Measurements from ENCODE around the gene RPAP2.
"Not testable (repeated sequence)": the region's sequence is repeated elsewhere in the genome, so short reads cannot be mapped to it uniquely, and the experiment has no call there.

RPAP2 gene

GRCh38 chr1:92317836-92318493, 19.1 kb downstream of the RPAP2 start:
- FAIRE-seq (no peak), DNase-seq (ENCODE audit: extremely low spot score, insufficient read length, low read depth) (no peak)

- no peak for DNase-seq (ENCODE audit: extremely low spot score, insufficient read length, low read depth)
- no peak for FAIRE-seq
Measured at GRCh38 chr1:92323473-92324453, 24.9 kb downstream of the RPAP2 start.

GRCh38 chr1:92324784-92325183, 25.9 kb downstream of the RPAP2 start:
- FAIRE-seq = no peak

GRCh38 chr1:92326681-92327080, 27.8 kb downstream of the RPAP2 start:
- FAIRE-seq (no peak), DNase-seq (ENCODE audit: extremely low spot score, insufficient read length, low read depth) (no peak)

More at GRCh38 chr1:92324784-92325183, 25.9 kb downstream of the RPAP2 start:
- DNase-seq (ENCODE audit: extremely low spot score, insufficient read length, low read depth) = no peak

- no peak for DNase-seq (ENCODE audit: extremely low spot score, insufficient read length, low read depth)
- FAIRE-seq = no peak
Measured at GRCh38 chr1:92327794-92328193, 28.9 kb downstream of the RPAP2 start.

GRCh38 chr1:92329347-92330129, 30.7 kb downstream of the RPAP2 start:
- no peak for DNase-seq (ENCODE audit: extremely low spot score, insufficient read length, low read depth)
- no peak for FAIRE-seq

- FAIRE-seq (no peak), DNase-seq (ENCODE audit: extremely low spot score, insufficient read length, low read depth) (no peak)
Measured at GRCh38 chr1:92333668-92334067, 34.8 kb downstream of the RPAP2 start.

GRCh38 chr1:92340154-92340553, 41.3 kb downstream of the RPAP2 start:
- FAIRE-seq = no peak

GRCh38 chr1:92342401-92342800, 43.5 kb downstream of the RPAP2 start:
- DNase-seq (ENCODE audit: extremely low spot score, insufficient read length, low read depth) (no peak), FAIRE-seq (no peak)

More at GRCh38 chr1:92340154-92340553, 41.3 kb downstream of the RPAP2 start:
- no peak for DNase-seq (ENCODE audit: extremely low spot score, insufficient read length, low read depth)

- FAIRE-seq (no peak), DNase-seq (ENCODE audit: extremely low spot score, insufficient read length, low read depth) (no peak)
Measured at GRCh38 chr1:92343061-92343460, 44.2 kb downstream of the RPAP2 start.

- FAIRE-seq (no peak), DNase-seq (ENCODE audit: extremely low spot score, insufficient read length, low read depth) (no peak)
Measured at GRCh38 chr1:92346866-92347640, 48.2 kb downstream of the RPAP2 start.

GRCh38 chr1:92352856-92353255, 54.0 kb downstream of the RPAP2 start:
- FAIRE-seq (no peak), DNase-seq (ENCODE audit: extremely low spot score, insufficient read length, low read depth) (no peak)

- DNase-seq (ENCODE audit: extremely low spot score, insufficient read length, low read depth) = no peak
- FAIRE-seq = no peak
Measured at GRCh38 chr1:92354259-92354658, 55.4 kb downstream of the RPAP2 start.

- no peak for FAIRE-seq
- no peak for DNase-seq (ENCODE audit: extremely low spot score, insufficient read length, low read depth)
Measured at GRCh38 chr1:92356956-92357355, 58.1 kb downstream of the RPAP2 start.

GRCh38 chr1:92359382-92359781, 60.5 kb downstream of the RPAP2 start:
- not testable (repeated sequence) for DNase-seq (ENCODE audit: extremely low spot score, insufficient read length, low read depth); FAIRE-seq

- FAIRE-seq (no peak), DNase-seq (ENCODE audit: extremely low spot score, insufficient read length, low read depth) (no peak)
Measured at GRCh38 chr1:92359986-92360385, 61.1 kb downstream of the RPAP2 start.

- FAIRE-seq = no peak
- DNase-seq (ENCODE audit: extremely low spot score, insufficient read length, low read depth) = no peak
Measured at GRCh38 chr1:92362970-92363369, 64.1 kb downstream of the RPAP2 start.

GRCh38 chr1:92363401-92363800, 64.5 kb downstream of the RPAP2 start:
- DNase-seq (ENCODE audit: extremely low spot score, insufficient read length, low read depth) (no peak), FAIRE-seq (no peak)

GRCh38 chr1:92365378-92366039, 66.7 kb downstream of the RPAP2 start:
- no peak for FAIRE-seq
- no peak for DNase-seq (ENCODE audit: extremely low spot score, insufficient read length, low read depth)
